ENCODE results near the gene MXRA8.
A peak's percentile ranks its signal among the peaks of the same experiment; 100 is the strongest.

Gene MXRA8

GRCh38 chr1:1333551-1334241, 24.7 kb downstream of the MXRA8 start:
- no peak for DNase-seq

- no peak for DNase-seq
Measured at GRCh38 chr1:1332774-1333480, 25.4 kb downstream of the MXRA8 start.

GRCh38 chr1:1332031-1332755, 26.2 kb downstream of the MXRA8 start:
- no peak for DNase-seq

GRCh38 chr1:1331068-1331965, 27.0 kb downstream of the MXRA8 start, which contains the start of gene TAS1R3:
Gene TAS1R3, plus strand, starts transcription at chr1:1331280. Its CDS starts 66 bp downstream, at chr1:1331346.
- DNase-seq: no peak

- no peak for DNase-seq
Measured at GRCh38 chr1:1330366-1331067, 27.8 kb downstream of the MXRA8 start.

GRCh38 chr1:1329304-1330210, 28.8 kb downstream of the MXRA8 start:
- DNase-seq: no peak

GRCh38 chr1:1328254-1328653, 30.1 kb downstream of the MXRA8 start:
- DNase-seq: no peak

- no peak for DNase-seq
Measured at GRCh38 chr1:1327291-1327690, 31.1 kb downstream of the MXRA8 start.

- no peak for DNase-seq
Measured at GRCh38 chr1:1326075-1326605, 32.2 kb downstream of the MXRA8 start.

GRCh38 chr1:1325288-1326074, 32.9 kb downstream of the MXRA8 start:
- DNase-seq: no peak

GRCh38 chr1:1324524-1325287, 33.6 kb downstream of the MXRA8 start, which contains the start of the genes CPTP and INTS11:
Gene CPTP, plus strand, starts transcription at chr1:1324802. Its CDS starts 2,109 bp downstream, at chr1:1326911.
Gene INTS11, minus strand, starts transcription at chr1:1324660. Its CDS starts 52 bp downstream, at chr1:1324608.
- peak; percentile 69 to 81 for DNase-seq

- DNase-seq: no peak
Measured at GRCh38 chr1:1324084-1324523, 34.3 kb downstream of the MXRA8 start.

- no peak for DNase-seq
Measured at GRCh38 chr1:1322952-1323351, 35.4 kb downstream of the MXRA8 start.

GRCh38 chr1:1322418-1322817, 35.9 kb downstream of the MXRA8 start:
- no peak for DNase-seq

- no peak for DNase-seq
Measured at GRCh38 chr1:1321477-1321876, 36.9 kb downstream of the MXRA8 start.

GRCh38 chr1:1320666-1321448, 37.5 kb downstream of the MXRA8 start:
- DNase-seq: no peak

GRCh38 chr1:1319646-1319941, 38.8 kb downstream of the MXRA8 start:
- no peak for DNase-seq

Data from Kasumi-1 (cell line).